SU-DHL-6 (cell line): Measurements from ENCODE around the gene KIF1C.
A peak's percentile ranks its signal among the peaks of the same experiment; 100 is the strongest.

ENCODE experiments used
- H2AFZ ChIP-seq: fragments of 200-600 bp; sonication (generic); 2 replicates; pipeline ENCODE4 v1.6.1; 2014; ENCODE audit warnings: low read depth, mild to moderate bottlenecking, moderate library complexity, mixed read lengths, antibody characterized with exemption, low read length; ENCODE audit not compliant: severe bottlenecking
- H3F3A ChIP-seq: fragments of 200-600 bp; shearing (Covaris generic); 2 replicates; pipeline ENCODE4 v1.6.0; 2016; ENCODE audit warnings: antibody characterized with exemption, mild to moderate bottlenecking; ENCODE audit not compliant: insufficient read depth
- H3K27ac ChIP-seq: fragments of 200-600 bp; sonication (generic); 2 replicates; pipeline ENCODE4 v1.5.1; 2016; ENCODE audit warnings: low read depth, mild to moderate bottlenecking, low read length, moderate library complexity, mixed read lengths
- H3K27me3 ChIP-seq: fragments of 200-600 bp; sonication (generic), shearing (Covaris generic); 2 replicates; pipeline ENCODE4 v1.6.0; 2014; ENCODE audit warnings: mild to moderate bottlenecking, low read length
- H3K36me3 ChIP-seq: fragments of 200-600 bp; sonication (generic); 2 replicates; pipeline ENCODE4 v1.6.1; 2014; ENCODE audit warnings: mild to moderate bottlenecking, low read length, mixed read lengths
- H3K4me2 ChIP-seq: fragments of 300-600, 200-600 bp; shearing (Covaris generic), sonication (generic); 2 replicates; pipeline ENCODE4 v1.6.0; 2014; ENCODE audit warnings: low read length, low read depth, mild to moderate bottlenecking; ENCODE audit not compliant: poor library complexity, severe bottlenecking
- H3K4me3 ChIP-seq: fragments of 200-600 bp; sonication (generic); 2 replicates; pipeline ENCODE4 v1.5.1; 2014; ENCODE audit warnings: antibody characterized with exemption, low read length, mild to moderate bottlenecking, mixed read lengths; ENCODE audit not compliant: insufficient read depth, poor library complexity, severe bottlenecking
- H3K79me2 ChIP-seq: fragments of 200-600 bp; sonication (generic); 2 replicates; pipeline ENCODE4 v1.6.1; 2014; ENCODE audit warnings: mild to moderate bottlenecking, low read length, moderate library complexity; ENCODE audit not compliant: insufficient read depth
- H3K9ac ChIP-seq: fragments of 200-600 bp; sonication (generic); 2 replicates; pipeline ENCODE4 v1.7.0; 2014; ENCODE audit warnings: mild to moderate bottlenecking, low read length
- H3K9me2 ChIP-seq: fragments of 200-600 bp; sonication (generic); replicated peaks from 2 replicates; pipeline ENCODE4 v1.6.1; 2014; ENCODE audit warnings: low read length; ENCODE audit not compliant: insufficient read depth
- H3K9me3 ChIP-seq: fragments of 200-600 bp; sonication (generic); 2 replicates; pipeline ENCODE4 v1.6.1; 2014; ENCODE audit warnings: low read length, mixed read lengths; ENCODE audit not compliant: insufficient read depth
- H4K20me1 ChIP-seq: fragments of 200-600 bp; sonication (generic); 2 replicates; pipeline ENCODE4 v1.6.1; 2014; ENCODE audit warnings: low read depth, mild to moderate bottlenecking, antibody characterized with exemption, low read length, moderate library complexity, mixed read lengths
- CTCF ChIP-seq: fragments of 200-600 bp; sonication (generic); IDR thresholded peaks from one replicate; pipeline ENCODE4 v1.5.1; 2017; ENCODE audit warnings: antibody characterized with exemption, mild to moderate bottlenecking, low read length, moderate library complexity; ENCODE audit not compliant: insufficient read depth, poor library complexity, severe bottlenecking
- EZH2phosphoT487 ChIP-seq: fragments of 200-600 bp; sonication (generic), shearing (Covaris generic); conservative IDR thresholded peaks from 2 replicates; pipeline ENCODE4 v1.6.1; 2018; ENCODE audit warnings: mild to moderate bottlenecking, antibody characterized with exemption, low read length, moderate library complexity, mixed read lengths

Gene KIF1C

GRCh38 chr17:4960279-4960922 is 37.3 kb upstream of the KIF1C start:
- no peaks in the 10 kb centered on the region for H3K27me3 ChIP-seq
- no peaks in the 10 kb centered on the region for H3K9me3 ChIP-seq
- H3K36me3 ChIP-seq = no peaks in the 10 kb centered on the region
- no peaks in the 10 kb centered on the region for H3F3A ChIP-seq
- no peak overlapping the region for H3K4me3 ChIP-seq
- no peak overlapping the region for H3K9ac ChIP-seq
- no peak overlapping the region for H3K27ac ChIP-seq
- H3K79me2 ChIP-seq = no peaks in the 10 kb centered on the region
- H3K9me2 ChIP-seq = no peaks in the 10 kb centered on the region
- H3K4me2 ChIP-seq = no peak overlapping the region
- H4K20me1 ChIP-seq = no peaks in the 10 kb centered on the region
- H2AFZ ChIP-seq = no peak overlapping the region
- TF ChIP-seq EZH2phosphoT487 = no peak
- TF ChIP-seq CTCF = no peak

- H3K79me2 ChIP-seq = peaks cover 8% of the 10 kb centered on the region; the same call in 1 of the 2 replicates
- TF ChIP-seq EZH2phosphoT487 = no peak
- TF ChIP-seq CTCF = no peak
- no peaks in the 10 kb centered on the region for H3K9me3 ChIP-seq
- no peaks in the 10 kb centered on the region for H3K27me3 ChIP-seq
- no peak overlapping the region for H3K4me3 ChIP-seq
- H3K9me2 ChIP-seq = no peaks in the 10 kb centered on the region
- no peak overlapping the region for H3K4me2 ChIP-seq
- H3K9ac ChIP-seq = no peak overlapping the region
- no peak overlapping the region for H3K27ac ChIP-seq
- no peaks in the 10 kb centered on the region for H4K20me1 ChIP-seq
- H3K36me3 ChIP-seq = no peaks in the 10 kb centered on the region
- H3F3A ChIP-seq = no peaks in the 10 kb centered on the region
- H2AFZ ChIP-seq = no peak overlapping the region
Observed at GRCh38 chr17:4965311-4965986, 32.3 kb upstream of the KIF1C start.

GRCh38 chr17:4966844-4967538 is 30.8 kb upstream of the KIF1C start:
- Histone ChIP-seq H3K27ac (peak overlapping the region; percentile 73), H3K79me2 (peaks cover 8% of the 10 kb centered on the region; the same call in 1 of the 2 replicates), H2AFZ (peak overlapping the region; percentile 55), H3K9me2 (no peaks in the 10 kb centered on the region), H4K20me1 (no peaks in the 10 kb centered on the region), H3F3A (no peaks in the 10 kb centered on the region), H3K9me3 (no peaks in the 10 kb centered on the region), H3K27me3 (no peaks in the 10 kb centered on the region), H3K36me3 (no peaks in the 10 kb centered on the region), H3K9ac (peak overlapping the region; percentile 81), H3K4me2 (peak overlapping the region; percentile 92), H3K4me3 (peak overlapping the region; percentile 70)
- TF ChIP-seq CTCF (no peak), EZH2phosphoT487 (no peak)
